Right cardiac atrium (tissue), 5 donors: ENCODE results near the gene HDGFL2. TPM values are rescaled to one million over a fixed set of nuclear protein-coding genes. Genes with fewer than 3 reads are reported as not detected.
"Not testable (repeated sequence)": the region's sequence is repeated elsewhere in the genome, so short reads cannot be mapped to it uniquely, and the experiment has no call there.

Experiments used
- ATAC-seq, 2 donors: fragments of 200-7000 bp; cut with Tn5 transposase; one replicate each; pipeline versions ENCODE4 v1.8.0 to v1.9.1; 2020; ENCODE audit warnings: moderate library complexity in 2 of 2, mild to moderate bottlenecking in 1 of 2
- DNase-seq, 3 donors: peaks; one replicate each; pipeline ENCODE4 v3.0.0-alpha.2; 2020
- H3K27ac ChIP-seq: one replicate; pipeline ENCODE4 v1.5.1; 2013; ENCODE audit warnings: mild to moderate bottlenecking, low read length, control low read depth, moderate library complexity
- H3K27me3 ChIP-seq: one replicate; pipeline ENCODE4 v1.6.1; 2013; ENCODE audit not compliant: control insufficient read depth, insufficient read depth
- H3K4me1 ChIP-seq: one replicate; pipeline ENCODE4 v1.6.1; 2013; ENCODE audit warnings: low read length; ENCODE audit not compliant: control insufficient read depth, insufficient read depth
- H3K4me3 ChIP-seq: one replicate; pipeline ENCODE4 v1.5.1; 2013; ENCODE audit warnings: low read length, control low read depth
- H3K9me3 ChIP-seq: one replicate; pipeline ENCODE4 v1.6.1; 2013; ENCODE audit warnings: low read length; ENCODE audit not compliant: control insufficient read depth
- WGBS: extraction: QIAGEN DNeasy Blood & Tissue Kit; methylation state at CpG from one replicate; pipeline ENCODE4 v1.1.7; 2013; 5-methylcytosine and 5-hydroxymethylcytosine counted together
- intact Hi-C, 4 donors: fragments of 100-400 bp; cut with DNase I; formaldehyde crosslinking; loops; one replicate each; pipeline versions ENCODE4 v1.11.0 to v1.14.0; 2022 to 2023
- polyA plus RNA-seq: library from polyadenylated mRNA; stranded (reverse); fragments of 200-250 nt; gene quantifications from one replicate; pipeline ENCODE4 v1.2.3, GENCODE V29; 2013
- total RNA-seq, 4 donors: library from RNA; stranded (reverse); fragmentation: NEBNext Ultra II Directional; extraction: Animal tissue kit (Norgen Biotek cat#: 25700); gene quantifications; one replicate each; pipeline ENCODE4 v1.2.1, GENCODE V29; 2021
- donor health status: healthy with polysubstance abuse.
- donor health status: DM: no; HTN: yes; CAD: no.
- donor health status: DM: no; HTN: no; CAD: no.
- donor health status: DM: no; HTN: yes; CAD: no; lungs with severe emphysema.
- donor health status: DM: yes; HTN: yes; CAD: no.

HDGFL2 gene
- total and polyA plus RNA-seq, 5 donors = 20.6 to 31.4 (median 28.6) TPM

- no peak overlapping the region for H3K27ac ChIP-seq
These were observed 69.2 kb downstream of the HDGFL2 start for GRCh38 chr19:4541114-4541805.

GRCh38 chr19:4541806-4542145 lies 69.7 kb downstream of the HDGFL2 start:
- WGBS = 88% methylated on average over 12 of the region's 12 CpGs
- H3K9me3 ChIP-seq, H3K27ac ChIP-seq, H3K4me1 ChIP-seq, intact Hi-C loops, DNase-seq, ATAC-seq, H3K27me3 ChIP-seq, H3K4me3 ChIP-seq: not testable (repeated sequence)

More at GRCh38 chr19:4541114-4541805, 69.2 kb downstream of the HDGFL2 start:
- DNase-seq (no peak), ATAC-seq (no peak)
- 69% methylated on average over 12 of the region's 12 CpGs for WGBS
- Histone ChIP-seq H3K4me3 (no peak overlapping the region), H3K9me3 (no peaks in the 10 kb centered on the region), H3K27me3 (no peaks in the 10 kb centered on the region), H3K4me1 (no peaks in the 10 kb centered on the region)
- intact Hi-C loops = no loop called here

DNA sequence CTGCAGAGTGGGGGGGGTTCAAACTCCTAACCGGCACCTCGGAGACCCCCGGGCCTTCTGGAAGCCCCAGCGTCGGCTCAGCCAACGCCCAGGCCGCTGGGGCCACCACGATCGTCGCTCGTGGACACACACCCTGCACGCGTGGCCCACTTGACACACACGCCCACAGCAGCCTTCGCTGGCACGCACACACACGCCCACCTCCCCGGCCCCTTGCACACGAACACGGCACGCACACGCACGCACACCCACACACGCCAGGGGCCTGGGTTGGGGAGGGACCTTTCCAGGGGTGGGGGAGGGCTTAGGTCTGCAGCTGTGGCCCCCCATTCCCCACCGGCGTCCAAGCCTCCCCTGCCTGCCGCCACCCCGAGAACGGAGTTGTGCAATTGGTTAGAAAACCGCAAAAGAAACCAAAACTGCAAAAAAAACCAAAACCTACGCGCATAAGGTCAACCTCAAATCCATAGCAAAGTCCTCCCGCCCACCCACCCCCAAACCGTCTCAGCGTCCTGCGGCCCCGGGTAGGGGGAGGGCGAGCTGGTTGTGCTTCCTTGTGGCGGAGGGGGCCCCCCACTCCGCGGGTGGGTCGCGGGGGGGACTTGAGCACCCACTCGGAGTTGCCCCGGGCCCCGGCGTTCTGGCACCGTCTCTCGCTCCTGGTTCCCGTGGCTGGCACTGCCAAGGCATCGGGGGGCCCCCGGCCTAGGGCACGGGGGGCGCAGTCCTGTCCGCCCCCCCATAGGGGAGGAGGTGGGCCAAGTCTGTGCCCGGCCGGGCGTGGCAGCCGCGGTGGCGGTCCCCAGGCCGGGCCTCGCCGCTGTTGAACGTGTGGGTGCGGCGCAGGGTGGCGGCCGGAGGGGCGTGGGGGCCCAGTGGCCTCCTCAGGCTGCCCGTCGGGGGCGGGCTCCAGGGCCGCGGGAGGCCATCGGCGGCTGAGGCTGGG lies 71.1 kb downstream of the HDGFL2 start:
- no peak overlapping the region for H3K27ac ChIP-seq
- no peaks in the 10 kb centered on the region for H3K9me3 ChIP-seq
- H3K4me3 ChIP-seq = no peak overlapping the region
- H3K4me1 ChIP-seq = no peaks in the 10 kb centered on the region
- ATAC-seq (no peak), DNase-seq (no peak)
- 85% methylated on average over 77 of the region's 77 CpGs for WGBS
- no peaks in the 10 kb centered on the region for H3K27me3 ChIP-seq
- intact Hi-C loops = no loop called here

DNA sequence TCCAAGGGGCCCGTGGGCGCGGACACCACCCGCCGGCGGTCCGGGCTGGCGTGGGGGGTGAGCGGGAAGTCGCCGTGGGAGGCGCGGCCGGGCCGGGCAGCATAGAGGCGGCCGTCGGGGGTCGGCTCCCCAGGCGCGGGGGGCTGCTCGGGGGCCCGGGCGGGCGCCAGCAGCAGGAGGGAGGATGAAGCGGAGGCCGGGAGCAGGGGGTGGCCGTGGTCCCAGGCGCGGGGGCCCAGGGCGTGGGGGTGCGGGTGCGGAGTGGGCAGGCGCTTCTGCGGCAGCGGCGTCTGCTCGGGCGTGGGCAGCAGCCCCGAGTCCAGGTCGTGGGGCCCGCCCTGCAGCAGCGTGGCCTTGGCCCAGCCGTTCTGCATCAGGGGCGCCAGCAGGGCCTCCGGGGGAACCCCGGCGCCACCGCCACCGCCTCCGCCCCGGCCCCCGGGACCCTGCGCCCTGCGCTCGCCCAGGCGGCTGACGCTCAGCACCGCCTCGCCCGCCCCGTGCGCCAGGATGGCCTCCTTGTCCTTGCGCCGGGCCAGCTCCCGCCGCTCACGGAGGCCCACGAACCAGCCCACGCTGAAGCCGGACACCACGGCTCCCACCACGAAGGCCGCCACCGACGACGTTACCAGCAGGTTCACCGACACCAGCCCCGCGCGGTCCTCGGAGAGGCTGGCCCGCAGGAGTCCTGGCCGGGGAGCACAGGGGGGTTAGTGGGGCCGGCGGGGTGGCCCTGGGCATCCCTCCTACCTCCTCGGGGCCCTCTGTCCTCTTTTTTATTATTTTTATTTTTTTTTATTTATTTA lies 71.9 kb downstream of the HDGFL2 start:
- no peak for DNase-seq
- no peak for ATAC-seq
- Histone ChIP-seq H3K4me1 (no peaks in the 10 kb centered on the region), H3K4me3 (no peak overlapping the region), H3K9me3 (no peaks in the 10 kb centered on the region), H3K27ac (no peak overlapping the region), H3K27me3 (no peaks in the 10 kb centered on the region)
- intact Hi-C loops = no loop called here
- WGBS = 93% methylated on average over 87 of the region's 87 CpGs

GRCh38 chr19:4547303-4548237 lies 75.5 kb downstream of the HDGFL2 start:
- H3K27ac ChIP-seq = no peak overlapping the region
- DNase-seq = peak in 1 of 3 donors; percentile 75
- H3K4me3 ChIP-seq = no peak overlapping the region
- no peaks in the 10 kb centered on the region for H3K9me3 ChIP-seq
- intact Hi-C loops = no loop called here
- peak in 1 of 2 donors; percentile 32 for ATAC-seq
- no peaks in the 10 kb centered on the region for H3K4me1 ChIP-seq
- WGBS = 67% methylated on average over 32 of the region's 32 CpGs
- no peaks in the 10 kb centered on the region for H3K27me3 ChIP-seq

DNA sequence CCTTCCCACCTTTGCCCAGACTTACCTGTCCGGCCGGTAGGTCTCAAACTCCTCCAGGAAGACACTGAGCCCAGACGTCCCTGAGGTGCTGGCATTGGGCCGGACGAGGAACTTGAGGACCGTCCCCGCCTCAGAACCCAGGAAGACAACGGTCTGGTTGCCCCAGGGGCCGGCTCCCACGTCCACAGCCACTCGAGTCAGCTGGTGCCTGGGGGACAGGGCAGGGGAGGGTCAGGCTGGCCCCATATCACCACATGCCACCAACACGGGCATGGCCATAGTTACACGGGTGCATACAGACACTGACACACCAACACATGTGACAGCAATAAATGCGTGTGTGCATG lies 76.1 kb downstream of the HDGFL2 start:
- Histone ChIP-seq H3K4me3 (no peak overlapping the region), H3K4me1 (no peaks in the 10 kb centered on the region), H3K9me3 (no peaks in the 10 kb centered on the region), H3K27ac (no peak overlapping the region), H3K27me3 (no peaks in the 10 kb centered on the region)
- whole genome bisulfite sequencing = 76% methylated on average over 14 of the region's 14 CpGs
- no peak for ATAC-seq
- no peak for DNase-seq
- intact Hi-C loops = no loop called here

DNA sequence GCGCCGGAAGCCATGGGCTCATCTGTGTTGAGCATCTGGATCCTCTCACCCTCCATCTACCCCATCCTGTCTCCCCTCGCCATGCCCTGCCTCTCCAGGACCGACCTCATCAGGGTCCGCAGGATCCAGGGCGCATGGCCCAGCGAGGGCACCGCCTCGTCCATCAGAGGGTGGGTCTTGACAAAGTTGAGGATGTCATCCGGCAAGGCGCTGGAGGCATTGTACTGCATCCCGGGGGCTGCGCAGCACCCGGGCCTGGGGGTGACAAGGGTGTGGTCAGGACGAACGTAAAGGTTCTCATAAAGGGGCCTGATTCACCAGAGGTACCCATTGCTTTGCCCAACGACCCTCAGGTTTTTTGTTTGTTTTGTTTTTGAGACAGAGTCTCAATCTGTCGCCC lies 77.9 kb downstream of the HDGFL2 start:
- intact Hi-C loops = no loop called here
- no peak for DNase-seq
- Histone ChIP-seq H3K4me1 (no peaks in the 10 kb centered on the region), H3K27ac (no peak overlapping the region), H3K4me3 (no peak overlapping the region), H3K27me3 (no peaks in the 10 kb centered on the region), H3K9me3 (no peaks in the 10 kb centered on the region)
- no peak for ATAC-seq
- WGBS = 91% methylated on average over 18 of the region's 18 CpGs

DNA sequence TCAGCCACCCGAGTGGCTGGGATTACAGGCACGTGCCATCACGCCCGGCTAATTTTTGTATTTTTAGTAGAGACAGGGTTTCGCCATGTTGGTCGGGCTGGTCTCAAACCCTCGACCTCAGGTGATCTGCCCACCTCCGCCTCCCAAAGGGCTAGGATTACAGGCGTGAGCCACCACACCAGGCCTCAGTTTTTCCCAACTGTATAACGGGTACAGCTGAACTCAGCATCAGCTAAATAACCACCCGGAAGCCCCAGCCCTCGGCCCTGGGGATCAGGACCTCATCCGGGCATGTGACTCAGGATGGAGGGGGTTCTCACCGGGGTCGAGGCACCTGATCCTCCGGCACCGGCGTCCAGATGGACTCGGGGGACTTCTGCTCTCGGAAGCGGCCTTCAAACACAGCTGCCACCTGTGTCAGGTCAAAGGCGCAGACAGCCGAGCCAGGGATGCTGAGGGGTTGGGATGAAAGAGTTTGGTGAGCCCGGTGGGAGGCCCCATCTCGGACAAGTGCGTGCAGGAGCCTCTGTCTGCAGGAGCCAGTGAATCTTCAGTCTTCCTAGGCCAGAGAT lies 78.5 kb downstream of the HDGFL2 start:
- no peaks in the 10 kb centered on the region for H3K4me1 ChIP-seq
- H3K27ac ChIP-seq = no peak overlapping the region
- no peaks in the 10 kb centered on the region for H3K9me3 ChIP-seq
- intact Hi-C loops = no loop called here
- WGBS = 88% methylated on average over 26 of the region's 26 CpGs
- ATAC-seq (no peak), DNase-seq (no peak)
- no peak overlapping the region for H3K4me3 ChIP-seq
- no peaks in the 10 kb centered on the region for H3K27me3 ChIP-seq
